Smooth muscle cell (in vitro differentiated cells): ENCODE data around the gene RGS1. TPM values are rescaled to one million over a fixed set of nuclear protein-coding genes. Genes with fewer than 3 reads are reported as not detected.

Source experiments
- DNase-seq: peaks from one replicate; lab custom pipeline; 2025; ENCODE audit not compliant: unreplicated experiment; lab: John Stamatoyannopoulos, UW
- H2AFZ ChIP-seq: fragments of 200-600 bp; sonication (generic); 2 replicates; pipeline ENCODE4 v1.6.0; 2016; ENCODE audit warnings: antibody characterized with exemption, low read depth, mild to moderate bottlenecking
- H3F3A ChIP-seq: fragments of 200-600 bp; sonication (generic); 2 replicates; pipeline ENCODE4 v1.6.0; 2017; ENCODE audit warnings: antibody characterized with exemption, low read depth
- H3K27ac ChIP-seq: fragments of 200-600 bp; sonication (generic); 2 replicates; pipeline ENCODE4 v1.5.1; 2016; ENCODE audit warnings: low read depth, mild to moderate bottlenecking
- H3K27me3 ChIP-seq: fragments of 200-600 bp; sonication (generic); 2 replicates; pipeline ENCODE4 v1.6.1; 2016; ENCODE audit warnings: low read depth, mild to moderate bottlenecking
- H3K36me3 ChIP-seq: fragments of 200-600 bp; sonication (generic); 2 replicates; pipeline ENCODE4 v1.5.1; 2016; ENCODE audit warnings: low read depth
- H3K4me1 ChIP-seq: fragments of 200-600 bp; sonication (generic); 2 replicates; pipeline ENCODE4 v1.5.1; 2016; ENCODE audit warnings: low read depth
- H3K4me2 ChIP-seq: fragments of 200-600 bp; sonication (generic); 2 replicates; pipeline ENCODE4 v1.6.0; 2016; ENCODE audit warnings: mild to moderate bottlenecking
- H3K4me3 ChIP-seq: fragments of 200-600 bp; sonication (generic); 2 replicates; pipeline ENCODE4 v1.5.1; 2016; ENCODE audit warnings: mild to moderate bottlenecking
- H3K79me2 ChIP-seq: fragments of 200-600 bp; sonication (generic); 2 replicates; pipeline ENCODE4 v1.6.0; 2016; ENCODE audit warnings: low read depth, mild to moderate bottlenecking
- H3K9ac ChIP-seq: fragments of 200-600 bp; sonication (generic); 2 replicates; pipeline ENCODE4 v1.6.0; 2016; ENCODE audit warnings: low read depth
- H3K9me3 ChIP-seq: fragments of 200-600 bp; sonication (generic); replicated peaks from 2 replicates; pipeline ENCODE4 v1.5.1; 2016; ENCODE audit warnings: low read depth
- H4K20me1 ChIP-seq: fragments of 200-600 bp; sonication (generic); 2 replicates; pipeline ENCODE4 v1.6.0; 2016; ENCODE audit warnings: low read depth
- CTCF ChIP-seq: fragments of 200-600 bp; sonication (generic); IDR thresholded peaks from 2 replicates; pipeline ENCODE4 v1.5.1; 2017; ENCODE audit warnings: borderline replicate concordance, mild to moderate bottlenecking, antibody characterized with exemption; ENCODE audit not compliant: insufficient read depth, poor library complexity, severe bottlenecking
- WGBS: methylation state at CpG from one replicate; pipeline ENCODE4 v1.1.7; 2016; ENCODE audit warnings: low lambda C conversion rate; 5-methylcytosine and 5-hydroxymethylcytosine counted together
- polyA plus RNA-seq: library from polyadenylated mRNA; unstranded; fragments of >200 nt; fragmentation: Nextera tagmentation; extraction: Ambion mirVana; gene quantifications from 2 replicates; pipeline ENCODE4 v1.2.1, GENCODE V29; 2016
- total RNA-seq: library from RNA; depleted of rRNA; stranded (reverse); fragments of >200 nt; gene quantifications from 2 replicates; pipeline ENCODE4 v1.2.3, GENCODE V29; 2014

The RGS1 gene
- total and polyA plus RNA-seq, 2 experiments from 2014 or later = 119 to 224 TPM

- H3K36me3 ChIP-seq = no peaks in the 10 kb centered on the region
- TF ChIP-seq CTCF = no peak
- WGBS = 96% methylated on average over 6 of the region's 6 CpGs
- no peak overlapping the region for H3K4me2 ChIP-seq
- peaks cover 6% of the 10 kb centered on the region for H3F3A ChIP-seq
- H3K9me3 ChIP-seq = no peaks in the 10 kb centered on the region
- DNase-seq = no peak
- H2AFZ ChIP-seq = no peak overlapping the region
- H3K4me3 ChIP-seq = no peak overlapping the region
- no peaks in the 10 kb centered on the region for H3K79me2 ChIP-seq
- H3K9ac ChIP-seq = no peak overlapping the region
- peaks cover 3% of the 10 kb centered on the region for H3K4me1 ChIP-seq
- H3K27me3 ChIP-seq = no peaks in the 10 kb centered on the region
- no peaks in the 10 kb centered on the region for H4K20me1 ChIP-seq
- no peak overlapping the region for H3K27ac ChIP-seq
These were observed 22.8 kb upstream of the RGS1 start for GRCh38 chr1:192552760-192553191.

DNA sequence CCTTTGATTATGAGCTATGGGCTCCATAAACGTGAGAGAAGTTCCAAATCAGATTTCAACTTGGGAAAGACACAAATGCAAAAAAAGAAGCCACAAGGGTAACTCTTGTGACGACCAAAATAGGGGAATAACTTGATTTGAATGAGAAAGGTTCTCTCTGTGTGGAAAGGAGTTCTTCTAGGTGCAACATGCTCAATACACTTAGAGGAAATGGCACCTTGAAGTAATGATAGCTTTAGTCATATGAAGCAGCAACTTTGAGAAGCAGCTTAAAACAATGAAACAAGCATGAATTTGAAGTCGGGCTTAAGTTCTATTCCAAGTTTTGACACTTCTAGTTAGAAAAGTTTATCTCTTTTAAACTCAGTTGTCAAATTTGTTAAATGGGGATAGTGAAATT lies 21.8 kb upstream of the RGS1 start:
- 90% methylated on average over 3 of the region's 3 CpGs for WGBS
- Histone ChIP-seq H3K36me3 (no peaks in the 10 kb centered on the region), H3F3A (peaks cover 11% of the 10 kb centered on the region), H3K27me3 (no peaks in the 10 kb centered on the region), H3K9ac (no peak overlapping the region), H3K4me3 (no peak overlapping the region), H3K79me2 (no peaks in the 10 kb centered on the region), H4K20me1 (no peaks in the 10 kb centered on the region), H3K4me1 (peaks cover 3% of the 10 kb centered on the region), H3K9me3 (no peaks in the 10 kb centered on the region), H3K4me2 (no peak overlapping the region), H2AFZ (no peak overlapping the region), H3K27ac (no peak overlapping the region)
- TF ChIP-seq CTCF = no peak
- DNase-seq = no peak

- Histone ChIP-seq H3K4me2 (no peak overlapping the region), H3F3A (peaks cover 8% of the 10 kb centered on the region), H3K36me3 (no peaks in the 10 kb centered on the region), H3K4me3 (no peak overlapping the region), H3K9ac (no peak overlapping the region), H3K79me2 (no peaks in the 10 kb centered on the region), H3K27me3 (no peaks in the 10 kb centered on the region), H3K27ac (no peak overlapping the region), H2AFZ (no peak overlapping the region), H3K9me3 (no peaks in the 10 kb centered on the region), H4K20me1 (no peaks in the 10 kb centered on the region), H3K4me1 (peaks cover 3% of the 10 kb centered on the region)
- no peak for TF ChIP-seq CTCF
- no peak for DNase-seq
- WGBS = 86% methylated on average over 4 of the region's 4 CpGs
These were observed 20.7 kb upstream of the RGS1 start for GRCh38 chr1:192554904-192555303.

DNA sequence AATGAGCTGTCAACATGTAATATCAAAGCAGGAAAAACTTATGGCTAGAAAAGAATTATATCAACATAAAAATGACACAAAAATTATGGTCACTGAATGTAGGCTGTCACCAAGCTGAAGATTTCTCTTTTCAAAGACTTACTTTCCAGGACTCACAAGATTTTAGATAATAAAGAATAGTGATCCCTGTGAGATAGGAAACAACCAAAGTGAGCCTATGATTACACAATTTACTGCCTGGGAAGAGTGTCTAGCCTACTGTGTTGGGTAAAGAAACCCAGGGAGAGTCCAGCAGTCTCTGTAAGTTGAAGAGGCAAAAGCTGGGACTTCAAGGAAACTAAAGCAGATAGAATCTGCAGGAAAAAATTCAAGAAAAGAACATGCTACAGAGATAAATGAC lies 20.2 kb upstream of the RGS1 start:
- Histone ChIP-seq H3K4me1 (peaks cover 3% of the 10 kb centered on the region), H4K20me1 (no peaks in the 10 kb centered on the region), H3K9me3 (no peaks in the 10 kb centered on the region), H3K36me3 (no peaks in the 10 kb centered on the region), H3K79me2 (no peaks in the 10 kb centered on the region), H3K4me2 (no peak overlapping the region), H3K9ac (no peak overlapping the region), H3K27ac (no peak overlapping the region), H2AFZ (no peak overlapping the region), H3K4me3 (no peak overlapping the region), H3K27me3 (no peaks in the 10 kb centered on the region), H3F3A (peaks cover 12% of the 10 kb centered on the region)
- no peak for DNase-seq
- TF ChIP-seq CTCF = no peak
